Measurements from ENCODE around the gene B4GALT5. TPM values are rescaled to one million over a fixed set of nuclear protein-coding genes. Genes with fewer than 3 reads are reported as not detected.

The B4GALT5 gene
- total RNA-seq, 3 donors from 2014 or later (not counting 1 experiment from before 2014, with no cell fraction given), result 15.5 to 29.1 (median 28.6) TPM

DNA sequence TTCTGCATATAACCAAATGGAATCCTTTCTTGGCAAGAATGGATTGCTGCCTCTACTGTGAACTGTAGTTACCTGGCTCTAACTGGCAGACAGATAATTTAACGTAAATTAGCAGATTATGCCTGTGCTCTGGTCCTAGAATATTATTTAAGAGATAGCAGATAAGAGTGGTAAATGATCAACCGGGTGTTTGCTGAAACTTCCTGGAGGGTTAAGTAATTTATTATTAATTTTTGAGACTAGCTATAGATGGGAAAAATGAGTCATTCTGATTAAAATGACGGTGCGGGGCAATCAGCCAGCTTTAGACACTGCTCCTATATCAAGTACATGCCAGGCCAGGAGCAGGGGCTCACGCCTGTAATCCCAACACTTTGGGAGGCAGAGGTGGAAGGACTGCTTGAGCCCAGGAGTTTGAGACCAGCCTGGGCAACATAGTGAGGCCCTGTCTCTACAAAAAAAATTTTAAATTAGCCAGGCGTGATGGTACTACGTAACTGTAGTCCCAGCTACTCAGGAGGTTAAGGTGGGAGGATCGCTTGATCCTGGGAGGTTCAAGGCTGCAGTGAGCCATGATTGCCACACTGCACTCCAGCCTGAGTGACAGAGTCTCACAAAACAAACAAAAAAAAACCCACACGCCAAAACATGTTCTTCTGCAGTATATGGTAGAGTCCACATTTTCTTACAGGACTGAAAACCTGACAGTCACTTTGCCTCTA is 22.6 kb downstream of the B4GALT5 start:
- ATAC-seq (no peak), DNase-seq (no peak)
- no peak overlapping the region for H3K4me3 Mint-ChIP-seq
- Histone ChIP-seq H3K27me3 (ENCODE audit: control insufficient read depth, insufficient read depth, low read length) (no peaks in the 10 kb centered on the region), H3K36me3 (ENCODE audit: control insufficient read depth, insufficient read depth, low read length) (no peaks in the 10 kb centered on the region), H3K4me1 (ENCODE audit: control insufficient read depth, insufficient read depth, low read length) (peaks cover 21% of the 10 kb centered on the region), H3K9me3 (ENCODE audit: control insufficient read depth, insufficient read depth, low read length) (no peaks in the 10 kb centered on the region), H3K4me3 (ENCODE audit: low read length) (no peak overlapping the region), H3K27ac (ENCODE audit: low read length) (no peak overlapping the region)
- peaks cover 65 to 68% of the 10 kb centered on the region in 2 donors for H3K4me1 Mint-ChIP-seq
- TF ChIP-seq, protein P1, sequence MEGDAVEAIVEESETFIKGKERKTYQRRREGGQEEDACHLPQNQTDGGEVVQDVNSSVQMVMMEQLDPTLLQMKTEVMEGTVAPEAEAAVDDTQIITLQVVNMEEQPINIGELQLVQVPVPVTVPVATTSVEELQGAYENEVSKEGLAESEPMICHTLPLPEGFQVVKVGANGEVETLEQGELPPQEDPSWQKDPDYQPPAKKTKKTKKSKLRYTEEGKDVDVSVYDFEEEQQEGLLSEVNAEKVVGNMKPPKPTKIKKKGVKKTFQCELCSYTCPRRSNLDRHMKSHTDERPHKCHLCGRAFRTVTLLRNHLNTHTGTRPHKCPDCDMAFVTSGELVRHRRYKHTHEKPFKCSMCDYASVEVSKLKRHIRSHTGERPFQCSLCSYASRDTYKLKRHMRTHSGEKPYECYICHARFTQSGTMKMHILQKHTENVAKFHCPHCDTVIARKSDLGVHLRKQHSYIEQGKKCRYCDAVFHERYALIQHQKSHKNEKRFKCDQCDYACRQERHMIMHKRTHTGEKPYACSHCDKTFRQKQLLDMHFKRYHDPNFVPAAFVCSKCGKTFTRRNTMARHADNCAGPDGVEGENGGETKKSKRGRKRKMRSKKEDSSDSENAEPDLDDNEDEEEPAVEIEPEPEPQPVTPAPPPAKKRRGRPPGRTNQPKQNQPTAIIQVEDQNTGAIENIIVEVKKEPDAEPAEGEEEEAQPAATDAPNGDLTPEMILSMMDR (IDR thresholded peaks at IDR 0.05), result no peak
- no peaks in the 10 kb centered on the region for H3K27me3 Mint-ChIP-seq (ENCODE audit: low read depth in 2 of 2)
- WGBS (ENCODE audit: insufficient coverage), result 85% methylated on average over 9 of the region's 9 CpGs
- no peaks in the 10 kb centered on the region for H3K9me3 Mint-ChIP-seq
- H3K27ac Mint-ChIP-seq, result peak overlapping the region in 1 of 2 donors; percentile 70
- intact Hi-C loops (cut with micrococcal nuclease), result no loop called here
- no peaks in the 10 kb centered on the region for H3K36me3 Mint-ChIP-seq

DNA sequence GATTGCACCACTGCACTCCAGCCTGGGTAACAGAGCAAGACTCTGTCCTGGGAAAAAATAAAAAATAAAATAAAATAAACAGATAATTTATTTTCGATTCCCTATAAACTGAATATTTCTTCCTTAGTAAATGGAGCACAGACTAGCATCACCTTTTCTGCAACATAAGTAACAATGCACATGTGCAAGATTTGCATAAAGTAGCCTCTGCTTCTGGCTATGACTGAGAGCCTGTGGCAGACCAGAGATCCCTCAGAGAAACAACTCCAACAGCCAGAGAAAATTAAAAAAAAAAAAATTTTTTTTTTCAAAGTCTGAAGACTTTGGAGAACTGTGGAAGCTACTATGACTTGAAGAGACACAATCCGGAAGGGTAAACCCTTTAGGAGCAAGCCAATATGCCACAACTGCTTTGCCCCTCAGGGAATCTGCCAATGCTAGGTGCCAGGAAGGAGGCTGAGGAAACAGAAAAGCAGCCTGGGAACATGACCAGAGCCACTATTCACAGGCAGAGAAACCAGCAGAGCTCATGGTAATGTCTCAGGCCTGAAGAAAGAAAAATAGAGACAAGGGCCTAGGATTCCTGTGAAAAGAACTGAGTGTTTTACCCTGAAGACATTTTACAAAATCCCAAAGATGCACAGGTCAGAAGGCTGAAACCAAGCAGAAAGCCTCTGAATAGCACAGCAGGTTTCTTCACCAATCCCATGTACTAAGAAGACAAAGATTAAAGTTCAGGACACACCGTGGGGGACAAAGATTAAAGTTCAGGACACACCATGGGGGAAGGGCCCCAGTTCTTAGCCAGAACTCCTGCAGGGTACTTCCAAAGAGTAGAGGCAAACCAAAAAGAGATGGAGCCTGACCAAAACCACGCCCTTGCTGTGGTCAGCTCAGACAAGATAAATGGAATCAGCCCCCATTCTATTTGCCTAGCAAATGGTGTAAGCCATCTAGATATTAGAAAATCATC is 25.8 kb downstream of the B4GALT5 start:
- peaks cover 56 to 64% of the 10 kb centered on the region in 2 donors for H3K4me1 Mint-ChIP-seq
- no peak overlapping the region for H3K27ac ChIP-seq (ENCODE audit: low read length)

DNA sequence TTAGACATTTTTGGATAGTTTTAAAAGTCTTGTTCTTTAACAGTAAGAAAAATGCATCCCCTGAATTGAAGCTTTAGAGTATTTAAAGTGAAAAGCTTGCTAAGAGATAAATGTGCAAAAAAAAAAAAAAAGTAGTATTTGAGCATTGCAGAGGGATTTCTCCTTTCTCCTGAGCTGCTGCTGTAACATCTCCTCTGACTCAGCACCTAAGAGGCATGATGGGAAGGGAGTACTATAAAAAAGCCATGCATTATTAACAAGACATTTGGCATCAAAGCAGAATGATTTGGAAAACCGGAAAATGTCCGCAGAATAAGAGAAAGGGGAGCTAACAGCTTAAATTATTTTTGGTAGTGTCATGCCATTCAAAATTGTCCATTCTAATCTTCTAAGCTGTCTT is 27.9 kb downstream of the B4GALT5 start:
- Histone ChIP-seq H3K27me3 (ENCODE audit: control insufficient read depth, insufficient read depth, low read length) (no peaks in the 10 kb centered on the region), H3K9me3 (ENCODE audit: control insufficient read depth, insufficient read depth, low read length) (no peaks in the 10 kb centered on the region), H3K27ac (ENCODE audit: low read length) (no peak overlapping the region), H3K4me3 (ENCODE audit: low read length) (no peak overlapping the region), H3K36me3 (ENCODE audit: control insufficient read depth, insufficient read depth, low read length) (no peaks in the 10 kb centered on the region), H3K4me1 (ENCODE audit: control insufficient read depth, insufficient read depth, low read length) (peaks cover 38% of the 10 kb centered on the region)
- Mint-ChIP-seq H3K27me3 (ENCODE audit: low read depth in 2 of 2) (no peaks in the 10 kb centered on the region), H3K4me3 (no peak overlapping the region), H3K36me3 (no peaks in the 10 kb centered on the region), H3K9me3 (no peaks in the 10 kb centered on the region), H3K27ac (peak overlapping the region; percentile 2 to 13), H3K4me1 (peaks cover 68 to 72% of the 10 kb centered on the region in 2 donors)
- intact Hi-C loops (cut with micrococcal nuclease), result no loop called here
- TF ChIP-seq, protein P1 (IDR thresholded peaks at IDR 0.05), result no peak
- no CpG with 5 or more reads among the region's 2 CpGs for WGBS (ENCODE audit: insufficient coverage)
- ATAC-seq, result no peak
- no peak for DNase-seq

More for the DNA sequence above, 25.8 kb downstream of the B4GALT5 start:
- no peak for ATAC-seq
- TF ChIP-seq, protein P1 (IDR thresholded peaks at IDR 0.05), result no peak
- no peak for DNase-seq
- peak overlapping the region; percentile 13 to 50 for H3K27ac Mint-ChIP-seq
- intact Hi-C loops (cut with micrococcal nuclease), result no loop called here
- H3K9me3 Mint-ChIP-seq, result no peaks in the 10 kb centered on the region
- no peaks in the 10 kb centered on the region for H3K36me3 Mint-ChIP-seq
- no peaks in the 10 kb centered on the region for H3K27me3 Mint-ChIP-seq (ENCODE audit: low read depth in 2 of 2)
- no peaks in the 10 kb centered on the region for H3K27me3 ChIP-seq (ENCODE audit: control insufficient read depth, insufficient read depth, low read length)
- H3K9me3 ChIP-seq (ENCODE audit: control insufficient read depth, insufficient read depth, low read length), result no peaks in the 10 kb centered on the region
- no peaks in the 10 kb centered on the region for H3K36me3 ChIP-seq (ENCODE audit: control insufficient read depth, insufficient read depth, low read length)
- H3K4me3 ChIP-seq (ENCODE audit: low read length), result no peak overlapping the region
- 88% methylated on average over 4 of the region's 4 CpGs for WGBS (ENCODE audit: insufficient coverage)
- H3K4me1 ChIP-seq (ENCODE audit: control insufficient read depth, insufficient read depth, low read length), result peaks cover 17% of the 10 kb centered on the region
- no peak overlapping the region for H3K4me3 Mint-ChIP-seq

Measured in natural killer cell (primary cell).